ENCODE data around the gene NAP1L4.

NAP1L4 gene

DNA sequence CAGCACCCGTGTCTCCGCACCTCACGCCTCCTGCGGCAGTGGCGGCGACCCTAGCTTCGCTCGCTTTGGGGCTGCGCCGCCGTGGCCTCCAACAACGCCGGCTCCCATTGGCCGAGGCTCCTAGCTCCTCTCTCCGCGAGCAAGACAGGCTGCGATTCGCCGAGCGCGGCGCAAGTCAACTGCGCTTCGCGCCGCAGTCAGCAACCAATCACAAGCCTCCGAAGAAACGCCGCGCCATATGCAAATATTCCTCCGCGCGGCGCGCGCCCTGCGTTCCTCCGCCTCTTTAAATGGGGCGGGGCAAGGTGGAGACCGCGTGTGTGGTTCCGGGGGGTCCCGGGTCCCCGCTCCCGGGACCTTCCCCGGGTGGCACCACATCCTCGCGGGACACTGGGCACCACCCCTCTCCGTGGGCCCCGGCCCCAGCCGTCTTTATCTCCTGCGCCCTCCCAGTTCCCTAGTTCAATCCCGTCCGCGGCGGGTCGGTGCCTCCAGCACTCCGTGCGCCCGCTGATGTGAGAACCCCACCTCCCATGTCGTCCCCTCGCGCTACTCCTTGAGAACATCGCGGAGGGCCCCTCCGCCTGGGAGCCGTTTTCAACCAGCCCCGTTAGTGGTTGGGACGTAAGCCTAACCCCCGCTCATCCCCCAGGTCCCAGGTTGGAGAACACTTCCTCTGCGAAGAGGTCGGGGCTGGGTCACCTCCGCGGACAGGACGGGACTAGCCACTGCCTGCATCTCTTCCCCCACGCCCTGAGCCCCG lies at the start of gene NAP1L4:
Gene NAP1L4, minus strand, starts transcription at position 96 of the 763 bp plus-strand sequence. CDS start 13,109 bp downstream, outside the sequence.
- H3K4me3 ChIP-seq (ENCODE audit: low read depth, low read length), result peak within 1 kb of the TSS; percentile 93

DNA sequence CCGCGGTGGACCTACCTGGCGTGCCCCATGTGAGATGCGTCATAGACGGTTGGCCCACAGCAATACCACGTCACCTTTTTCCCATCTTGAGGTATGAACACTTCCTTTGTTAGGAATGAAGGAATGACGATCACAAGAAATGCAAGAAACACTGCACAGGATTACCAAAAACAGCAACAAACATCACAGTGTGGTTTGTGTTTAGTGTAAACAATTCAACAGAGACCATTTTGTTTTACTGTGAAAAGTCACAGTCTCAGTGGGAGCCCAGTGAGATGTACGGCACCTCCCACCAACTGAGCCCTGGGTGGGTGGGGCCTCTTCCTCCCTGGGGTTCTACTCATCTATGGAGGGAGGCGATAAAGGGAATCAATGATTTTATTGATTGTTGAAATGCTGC lies 48.8 kb upstream of the NAP1L4 start:
- no peak overlapping the region for H3K4me3 ChIP-seq (ENCODE audit: low read depth, low read length)

GRCh38 chr11:3037945-3038271 lies 45.8 kb upstream of the NAP1L4 start:
- no peak overlapping the region for H3K4me3 ChIP-seq (ENCODE audit: low read depth, low read length)

DNA sequence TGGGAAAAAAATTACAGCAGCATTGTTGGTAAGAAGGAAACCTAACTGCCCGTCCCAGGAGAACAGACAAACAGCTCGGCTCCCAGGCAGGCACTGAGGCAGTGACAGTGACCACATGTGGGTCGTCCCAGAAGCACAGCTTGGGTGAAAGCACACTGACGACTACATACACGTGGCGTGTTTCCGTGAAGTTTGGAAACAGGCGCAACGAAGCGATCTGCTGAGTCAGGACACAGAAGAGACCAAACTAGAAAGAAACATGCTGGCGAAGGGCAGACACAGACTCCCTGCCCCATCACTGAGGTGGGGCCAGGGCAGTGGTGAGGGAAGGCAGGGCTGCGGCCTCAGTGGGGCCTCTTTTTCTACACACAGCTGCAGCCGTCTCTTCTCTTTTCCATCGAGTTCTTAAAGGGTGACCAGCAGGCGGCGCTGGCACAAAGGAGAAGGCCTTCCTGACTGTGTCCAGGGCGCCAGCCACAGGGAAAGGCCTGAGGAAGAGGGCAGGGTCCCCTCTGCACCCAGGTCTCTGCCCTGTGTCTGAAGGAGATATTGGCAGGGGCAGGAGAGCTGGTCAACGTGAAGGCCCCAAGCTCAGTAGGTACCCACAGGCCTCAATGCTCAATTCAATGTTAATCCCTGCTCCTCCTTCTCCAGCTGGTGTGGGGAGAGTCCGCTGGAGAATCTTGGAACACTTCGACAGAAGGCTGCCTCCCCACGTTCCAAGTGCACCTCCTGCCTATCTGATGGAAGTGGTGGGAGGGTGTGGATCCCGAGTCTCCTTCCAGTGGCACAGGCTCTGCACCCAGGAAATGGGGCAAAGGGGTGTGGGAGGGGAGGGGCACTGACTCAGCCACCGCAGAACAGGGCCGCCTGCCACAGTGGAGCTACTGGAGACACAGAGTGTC lies 45.2 kb upstream of the NAP1L4 start:
- H3K4me3 ChIP-seq (ENCODE audit: low read depth, low read length), result no peak overlapping the region

- H3K4me3 ChIP-seq (ENCODE audit: low read depth, low read length), result no peak overlapping the region
These were observed 44.3 kb upstream of the NAP1L4 start for GRCh38 chr11:3036419-3036818.

- H3K4me3 ChIP-seq (ENCODE audit: low read depth, low read length), result no peak overlapping the region
These were observed 43.2 kb upstream of the NAP1L4 start for GRCh38 chr11:3035333-3035732.

- no peak overlapping the region for H3K4me3 ChIP-seq (ENCODE audit: low read depth, low read length)
These were observed 38.4 kb upstream of the NAP1L4 start for GRCh38 chr11:3030289-3031070.

DNA sequence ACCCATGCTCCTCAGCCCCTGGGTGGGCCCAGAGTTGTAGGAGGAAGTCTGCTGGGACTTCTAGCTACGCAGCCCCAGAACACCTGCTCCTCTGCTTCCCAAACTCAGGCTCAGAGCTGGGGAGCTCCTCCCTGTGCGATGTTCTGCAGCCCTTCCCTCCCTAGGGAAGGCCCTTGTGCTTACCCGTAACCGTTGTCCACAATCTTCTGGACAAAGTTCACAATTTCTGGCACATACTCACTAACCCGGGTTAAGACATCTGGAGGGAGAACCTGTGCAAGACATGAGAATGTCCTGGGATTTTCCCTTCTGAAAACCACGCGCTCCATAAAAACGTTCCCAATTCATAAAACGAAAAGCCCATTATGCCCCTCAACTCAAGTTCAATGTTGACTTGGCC lies 36.7 kb upstream of the NAP1L4 start:
- H3K4me3 ChIP-seq (ENCODE audit: low read depth, low read length), result no peak overlapping the region

DNA sequence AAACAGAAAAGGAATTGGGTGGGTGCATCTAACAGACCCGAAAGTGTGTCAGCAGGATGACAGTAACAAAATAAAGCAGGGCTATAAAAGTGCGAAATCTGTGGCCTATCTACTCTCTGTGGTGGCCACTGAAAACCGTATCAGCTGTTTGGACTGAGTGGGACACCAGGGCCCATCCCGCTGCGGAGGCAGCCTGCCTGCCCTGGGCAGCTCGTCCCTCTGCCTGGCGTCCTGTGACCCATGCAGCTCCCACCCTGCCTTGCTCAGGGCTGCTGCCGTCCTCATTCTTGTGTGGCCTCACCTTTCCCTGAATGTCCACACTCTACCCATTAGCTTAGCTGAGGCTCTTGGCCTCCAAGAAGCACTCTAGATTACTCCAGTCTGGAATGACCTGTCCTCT lies 34.7 kb upstream of the NAP1L4 start:
- no peak overlapping the region for H3K4me3 ChIP-seq (ENCODE audit: low read depth, low read length)

GRCh38 chr11:3022982-3023381 lies 30.9 kb upstream of the NAP1L4 start:
- no peak overlapping the region for H3K4me3 ChIP-seq (ENCODE audit: low read depth, low read length)

- no peak overlapping the region for H3K4me3 ChIP-seq (ENCODE audit: low read depth, low read length)
These were observed 30.3 kb upstream of the NAP1L4 start for GRCh38 chr11:3022300-3022967.

- no peak overlapping the region for H3K4me3 ChIP-seq (ENCODE audit: low read depth, low read length)
These were observed 29.0 kb upstream of the NAP1L4 start for GRCh38 chr11:3021125-3021524.

GRCh38 chr11:3020011-3020410 lies 27.9 kb upstream of the NAP1L4 start:
- H3K4me3 ChIP-seq (ENCODE audit: low read depth, low read length), result no peak overlapping the region

DNA sequence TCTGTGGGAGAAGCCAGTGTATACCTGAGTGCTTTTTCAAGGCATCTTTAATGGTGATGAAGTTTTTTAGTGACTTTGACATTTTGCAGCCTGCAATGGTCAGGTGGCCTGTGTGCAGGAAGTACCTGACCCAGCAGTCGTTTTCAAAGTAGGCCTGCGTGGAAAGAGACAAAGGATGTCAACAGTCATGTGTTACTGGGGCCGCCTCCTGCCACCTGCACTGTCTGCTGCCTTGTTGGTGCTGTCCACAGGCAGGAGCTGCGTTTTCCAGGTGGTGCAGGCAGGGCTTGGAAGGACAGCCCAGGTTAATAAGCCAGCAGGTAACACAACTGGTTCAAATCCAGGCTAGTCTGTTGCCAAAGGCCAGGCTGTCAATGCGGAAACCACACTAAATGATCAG lies 26.5 kb upstream of the NAP1L4 start:
- H3K4me3 ChIP-seq (ENCODE audit: low read depth, low read length), result no peak overlapping the region

DNA sequence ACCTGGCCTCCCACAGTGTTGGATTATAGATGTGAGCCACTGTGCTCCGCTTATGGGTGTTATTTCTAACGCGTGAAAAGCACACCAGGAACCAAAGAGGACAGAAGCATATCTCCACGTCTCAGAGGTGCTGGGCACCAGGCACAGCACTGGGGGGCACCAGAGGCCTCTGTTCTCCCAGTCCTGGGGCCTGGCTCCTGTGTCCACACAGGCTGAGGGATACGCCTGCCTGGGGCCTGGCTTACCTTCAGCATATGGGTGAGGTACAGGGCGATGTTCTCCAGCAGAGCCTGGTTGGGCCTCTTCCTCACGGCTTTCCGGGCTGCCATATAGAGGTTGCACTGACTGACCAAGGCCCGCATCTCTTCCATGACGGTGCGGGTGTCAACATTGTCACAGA lies 24.7 kb upstream of the NAP1L4 start:
- no peak overlapping the region for H3K4me3 ChIP-seq (ENCODE audit: low read depth, low read length)

- H3K4me3 ChIP-seq (ENCODE audit: low read depth, low read length), result no peak overlapping the region
These were observed 23.7 kb upstream of the NAP1L4 start for GRCh38 chr11:3015796-3016195.

- no peak overlapping the region for H3K4me3 ChIP-seq (ENCODE audit: low read depth, low read length)
These were observed 22.8 kb upstream of the NAP1L4 start for GRCh38 chr11:3014943-3015342.

GRCh38 chr11:3014057-3014938 lies 22.2 kb upstream of the NAP1L4 start:
- no peak overlapping the region for H3K4me3 ChIP-seq (ENCODE audit: low read depth, low read length)

GRCh38 chr11:3011891-3012885 lies 20.1 kb upstream of the NAP1L4 start:
- H3K4me3 ChIP-seq (ENCODE audit: low read depth, low read length), result no peak overlapping the region

Data from iPS-11a (cell line).